ENCODE results near the gene PAPSS2. TPM values are rescaled to one million over a fixed set of nuclear protein-coding genes. Genes with fewer than 3 reads are reported as not detected.

PAPSS2 gene
- total RNA-seq, 1 donor from 2014 or later, result 14.8 TPM

GRCh38 chr10:87626422-87626892, 33.2 kb upstream of the PAPSS2 start:
- TF ChIP-seq CTCF (IDR thresholded peaks at IDR 0.05), result no peak
- Histone ChIP-seq H3K27me3 (no peaks in the 10 kb centered on the region), H3K27ac (no peak overlapping the region), H3K9me3 (no peaks in the 10 kb centered on the region), H3K4me3 (no peak overlapping the region), H3K4me1 (peaks cover 0 to 11% of the 10 kb centered on the region in 2 donors), H3K36me3 (no peaks in the 10 kb centered on the region)
- no peak for DNase-seq (ENCODE audit: low spot score in 2 of 2)
- intact Hi-C loops (cut with DNase I), result no loop called here

DNA sequence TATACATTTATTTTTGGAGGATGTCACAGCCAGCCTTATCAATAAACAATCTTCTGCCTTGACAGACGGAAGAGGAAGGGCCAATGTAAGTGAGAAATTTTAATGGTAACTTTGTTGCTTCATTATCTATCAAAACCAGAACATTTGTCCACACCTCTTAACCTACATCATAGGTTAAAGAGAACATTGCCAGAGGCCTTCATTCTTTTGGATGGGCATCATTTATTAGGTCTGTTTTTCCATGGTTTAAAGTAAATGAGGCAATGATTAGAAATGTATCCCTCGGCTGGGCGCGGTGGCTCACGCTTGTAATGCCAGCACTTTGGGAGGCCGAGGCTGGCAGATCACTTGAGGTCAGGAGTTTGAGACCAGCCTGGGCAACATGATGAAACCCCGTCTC, 29.5 kb upstream of the PAPSS2 start:
- Histone ChIP-seq H3K9me3 (no peaks in the 10 kb centered on the region), H3K4me3 (no peak overlapping the region), H3K4me1 (no peaks in the 10 kb centered on the region), H3K27ac (no peak overlapping the region), H3K27me3 (no peaks in the 10 kb centered on the region), H3K36me3 (no peaks in the 10 kb centered on the region)
- DNase-seq (ENCODE audit: low spot score in 2 of 2), result no peak
- intact Hi-C loops (cut with DNase I), result no loop called here
- TF ChIP-seq CTCF (IDR thresholded peaks at IDR 0.05), result no peak

- no peak overlapping the region for H3K27ac ChIP-seq
- no peaks in the 10 kb centered on the region for H3K4me1 ChIP-seq
- no peak overlapping the region for H3K4me3 ChIP-seq
- no peak for DNase-seq (ENCODE audit: low spot score in 2 of 2)
- TF ChIP-seq CTCF (IDR thresholded peaks at IDR 0.05), result no peak
- H3K36me3 ChIP-seq, result no peaks in the 10 kb centered on the region
- intact Hi-C loops (cut with DNase I), result no loop called here
- no peaks in the 10 kb centered on the region for H3K27me3 ChIP-seq
- H3K9me3 ChIP-seq, result no peaks in the 10 kb centered on the region
Measured at GRCh38 chr10:87632454-87632853, 27.2 kb upstream of the PAPSS2 start.

- Histone ChIP-seq H3K4me1 (no peaks in the 10 kb centered on the region), H3K36me3 (no peaks in the 10 kb centered on the region), H3K27ac (no peak overlapping the region), H3K9me3 (no peaks in the 10 kb centered on the region), H3K4me3 (no peak overlapping the region), H3K27me3 (no peaks in the 10 kb centered on the region)
- intact Hi-C loops (cut with DNase I), result no loop called here
- TF ChIP-seq CTCF (IDR thresholded peaks at IDR 0.05), result no peak
- DNase-seq (ENCODE audit: low spot score in 2 of 2), result no peak
Measured at GRCh38 chr10:87634311-87634710, 25.4 kb upstream of the PAPSS2 start.

DNA sequence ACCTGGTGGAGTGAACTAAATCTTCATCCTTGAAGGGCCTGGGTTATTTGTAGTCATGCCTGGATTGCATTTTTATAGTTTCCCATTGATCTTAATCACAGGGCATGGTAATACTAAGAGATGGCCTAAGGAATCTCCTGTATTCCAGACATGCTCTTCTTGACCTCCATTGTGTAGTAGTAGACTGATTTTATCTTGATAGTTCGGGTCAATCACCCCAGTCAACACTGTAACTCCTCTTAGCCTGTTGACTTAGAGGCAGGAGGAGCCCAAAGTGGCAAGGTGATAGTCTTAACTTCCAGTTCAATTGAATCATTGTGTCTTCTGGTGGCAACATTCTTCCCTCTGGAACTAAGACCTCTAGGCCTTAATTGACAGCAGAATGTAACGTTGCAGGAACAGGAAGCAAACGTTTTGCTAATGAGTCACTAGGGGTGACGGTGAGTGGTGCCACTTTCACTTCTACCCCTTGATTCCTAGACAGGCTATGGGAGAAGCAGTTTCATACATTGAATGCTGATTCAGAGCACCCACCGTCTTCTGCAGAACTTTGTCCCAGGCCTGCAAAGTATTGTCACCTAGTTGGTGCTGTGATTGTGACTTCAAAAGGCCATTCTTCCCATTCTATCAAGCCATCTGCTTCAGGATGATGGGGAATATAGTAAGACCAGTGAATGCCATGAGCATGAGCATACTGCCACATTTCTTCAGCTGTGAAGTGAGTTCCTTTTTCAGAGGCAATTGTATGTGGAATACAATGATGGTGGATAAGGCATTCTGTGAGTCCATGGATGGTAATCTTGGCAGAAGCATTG, 24.0 kb upstream of the PAPSS2 start:
- Histone ChIP-seq H3K27ac (no peak overlapping the region), H3K36me3 (no peaks in the 10 kb centered on the region), H3K4me1 (no peaks in the 10 kb centered on the region), H3K27me3 (no peaks in the 10 kb centered on the region), H3K4me3 (no peak overlapping the region), H3K9me3 (no peaks in the 10 kb centered on the region)
- intact Hi-C loops (cut with DNase I), result no loop called here
- no peak for TF ChIP-seq CTCF (IDR thresholded peaks at IDR 0.05)
- no peak for DNase-seq (ENCODE audit: low spot score in 2 of 2)
